PFSK-1 (cell line): Measurements from ENCODE around the gene MYH9.

Experiments used
- FOXP2 ChIP-seq: optimal IDR thresholded peaks from 2 replicates; pipeline ENCODE3; 2011; ENCODE audit warnings: borderline replicate concordance, control low read depth, inconsistent platforms; ENCODE audit not compliant: insufficient read depth; ENCODE audit errors: extremely low read length, extremely low read depth
- POLR2AphosphoS5 ChIP-seq: IDR thresholded peaks from 2 replicates; pipeline ENCODE4 v1.6.1; 2012; ENCODE audit warnings: low read depth, mild to moderate bottlenecking, control low read depth, low read length, moderate library complexity
- SIN3A ChIP-seq: IDR thresholded peaks from 2 replicates; pipeline ENCODE4 v1.6.1; 2012; ENCODE audit warnings: mild to moderate bottlenecking, low read length, moderate library complexity, borderline replicate concordance; ENCODE audit not compliant: insufficient read depth
- TAF1 ChIP-seq: IDR thresholded peaks from 2 replicates; pipeline ENCODE4 v1.6.1; 2012; ENCODE audit warnings: low read length, control low read depth, borderline replicate concordance; ENCODE audit not compliant: insufficient read depth
- TF ChIP-seq, protein P1 (sequence below), 2 experiments: IDR thresholded peaks; 2 replicates each; pipeline versions ENCODE4 v1.6.1 to v1.8.0; 2011 to 2012; ENCODE audit warnings: low read depth in 2 of 2, low read length in 2 of 2, control low read depth in 1 of 2, inconsistent platforms in 1 of 2, mild to moderate bottlenecking in 1 of 2, moderate library complexity in 1 of 2; ENCODE audit not compliant: insufficient read depth in 1 of 2

DNA sequence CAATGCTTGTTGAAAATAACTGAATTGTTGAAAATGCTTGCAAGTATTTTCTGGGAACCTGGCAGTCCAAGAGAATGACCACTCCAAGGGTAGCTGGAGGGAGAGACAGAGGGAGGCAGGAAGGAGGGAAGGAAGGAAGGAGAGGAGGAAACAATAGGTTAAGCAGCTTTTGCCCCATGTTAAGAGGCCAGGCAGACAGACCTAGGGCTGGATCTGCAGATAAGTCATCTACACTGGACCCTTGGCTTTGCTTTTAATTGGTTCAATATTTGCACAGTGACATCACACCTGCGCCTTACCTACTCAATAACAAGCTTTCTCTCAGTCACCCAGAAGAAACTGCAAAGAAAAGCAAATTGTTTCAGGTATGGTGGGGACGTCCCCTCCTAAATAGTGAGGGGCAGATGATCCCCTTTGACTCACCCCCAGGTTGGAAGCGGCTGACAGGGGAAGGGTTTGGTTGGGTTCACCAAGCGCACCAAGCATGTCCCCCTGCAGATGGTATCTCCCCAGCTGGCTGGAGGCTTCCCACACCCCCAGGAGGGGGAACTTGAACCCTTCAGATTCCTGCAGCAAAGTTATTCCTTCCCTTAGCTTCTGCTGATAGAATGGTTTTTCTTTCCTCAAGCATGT lies 24.3 kb downstream of the MYH9 start:
- no peak for TF ChIP-seq POLR2AphosphoS5
- TF ChIP-seq TAF1, result no peak
- TF ChIP-seq SIN3A, result no peak
- no peak for TF ChIP-seq FOXP2
- TF ChIP-seq, protein P1, sequence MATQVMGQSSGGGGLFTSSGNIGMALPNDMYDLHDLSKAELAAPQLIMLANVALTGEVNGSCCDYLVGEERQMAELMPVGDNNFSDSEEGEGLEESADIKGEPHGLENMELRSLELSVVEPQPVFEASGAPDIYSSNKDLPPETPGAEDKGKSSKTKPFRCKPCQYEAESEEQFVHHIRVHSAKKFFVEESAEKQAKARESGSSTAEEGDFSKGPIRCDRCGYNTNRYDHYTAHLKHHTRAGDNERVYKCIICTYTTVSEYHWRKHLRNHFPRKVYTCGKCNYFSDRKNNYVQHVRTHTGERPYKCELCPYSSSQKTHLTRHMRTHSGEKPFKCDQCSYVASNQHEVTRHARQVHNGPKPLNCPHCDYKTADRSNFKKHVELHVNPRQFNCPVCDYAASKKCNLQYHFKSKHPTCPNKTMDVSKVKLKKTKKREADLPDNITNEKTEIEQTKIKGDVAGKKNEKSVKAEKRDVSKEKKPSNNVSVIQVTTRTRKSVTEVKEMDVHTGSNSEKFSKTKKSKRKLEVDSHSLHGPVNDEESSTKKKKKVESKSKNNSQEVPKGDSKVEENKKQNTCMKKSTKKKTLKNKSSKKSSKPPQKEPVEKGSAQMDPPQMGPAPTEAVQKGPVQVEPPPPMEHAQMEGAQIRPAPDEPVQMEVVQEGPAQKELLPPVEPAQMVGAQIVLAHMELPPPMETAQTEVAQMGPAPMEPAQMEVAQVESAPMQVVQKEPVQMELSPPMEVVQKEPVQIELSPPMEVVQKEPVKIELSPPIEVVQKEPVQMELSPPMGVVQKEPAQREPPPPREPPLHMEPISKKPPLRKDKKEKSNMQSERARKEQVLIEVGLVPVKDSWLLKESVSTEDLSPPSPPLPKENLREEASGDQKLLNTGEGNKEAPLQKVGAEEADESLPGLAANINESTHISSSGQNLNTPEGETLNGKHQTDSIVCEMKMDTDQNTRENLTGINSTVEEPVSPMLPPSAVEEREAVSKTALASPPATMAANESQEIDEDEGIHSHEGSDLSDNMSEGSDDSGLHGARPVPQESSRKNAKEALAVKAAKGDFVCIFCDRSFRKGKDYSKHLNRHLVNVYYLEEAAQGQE (IDR thresholded peaks at IDR 0.05; ENCODE audit: insufficient read depth in 1 of 2, low read depth in 2 of 2, low read length in 2 of 2), result no peak
